ENCODE results near the gene CDKN1B.

CDKN1B gene

DNA sequence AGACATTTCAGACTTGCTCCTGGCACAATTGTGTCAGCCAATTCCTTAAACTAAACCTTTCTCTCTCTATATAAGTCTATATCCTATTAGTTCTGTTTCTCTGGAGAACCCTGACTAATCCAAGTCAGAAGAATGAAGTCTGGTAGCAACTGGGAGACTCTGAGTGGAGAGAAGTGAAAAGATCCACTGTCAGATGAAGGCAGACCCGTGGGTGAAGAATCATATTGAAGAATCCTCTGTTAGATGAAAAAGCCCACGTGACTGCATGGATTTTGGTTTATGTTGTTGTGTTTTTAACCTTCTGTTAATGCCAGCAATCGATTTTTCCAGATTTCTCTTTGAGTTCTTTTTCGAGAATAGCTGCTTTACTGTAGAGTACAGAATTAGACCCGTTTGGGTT lies 38.8 kb downstream of the CDKN1B start:
- Histone ChIP-seq H3K9me3 (replicated peaks in 1 of 11) (no peaks in the 10 kb centered on the region), H3K36me3 (peaks cover 0 to 33% (median 22%) of the 10 kb centered on the region in 11 experiments; a peak in 14 of 22 replicates), H3K4me2 (no peak overlapping the region), H3K27me3 (no peaks in the 10 kb centered on the region), H4K20me1 (no peaks in the 10 kb centered on the region; a peak in 1 of 22 replicates), H3K27ac (no peak overlapping the region), H3K4me3 (no peak overlapping the region), H3K4me1 (peaks cover 0 to 24% (median 12%) of the 10 kb centered on the region in 10 experiments; a peak in 12 of 20 replicates), H3K9ac (no peak overlapping the region)
- no peak for TF ChIP-seq Cebpa-rat (IDR thresholded peaks at IDR 0.05)

DNA sequence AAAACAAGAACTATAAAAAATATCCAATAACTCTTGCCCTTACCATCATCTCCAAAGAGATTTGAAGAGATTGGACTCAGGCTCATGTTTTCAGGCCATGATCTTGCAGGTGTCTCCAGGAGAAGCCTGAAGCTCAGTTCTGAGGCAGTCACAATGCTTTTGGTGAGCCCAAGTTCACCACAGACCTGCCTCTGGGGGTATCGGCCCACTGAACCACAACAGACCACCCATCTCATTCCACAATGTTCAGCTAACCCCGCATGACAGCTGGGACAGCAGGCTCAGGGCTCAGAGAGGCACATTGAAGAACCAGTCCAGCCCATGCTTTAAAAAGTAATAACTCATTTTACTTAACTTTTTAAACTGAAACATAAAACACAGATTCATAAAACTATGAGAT lies 40.0 kb downstream of the CDKN1B start:
- no peaks in the 10 kb centered on the region for H3K27me3 ChIP-seq
- TF ChIP-seq Cebpa-rat (IDR thresholded peaks at IDR 0.05), result no peak
- H4K20me1 ChIP-seq, result no peaks in the 10 kb centered on the region; a peak in 1 of 22 replicates
- H3K27ac ChIP-seq, result no peak overlapping the region
- H3K4me3 ChIP-seq, result no peak overlapping the region
- H3K9me3 ChIP-seq (replicated peaks in 1 of 11), result no peaks in the 10 kb centered on the region
- H3K4me1 ChIP-seq, result peaks cover 0 to 24% (median 12%) of the 10 kb centered on the region in 10 experiments; a peak in 12 of 20 replicates
- 0 out of 22 replicates have a peak overlapping the region, but pooled peaks of 1 of the 11 experiments have one; percentile 4 for H3K9ac ChIP-seq
- peak overlapping the region in 8 of 11 experiments; percentile 5 to 61 (median 42); a peak in 13 of 22 replicates for H3K4me2 ChIP-seq
- H3K36me3 ChIP-seq, result peaks cover 0 to 31% (median 14%) of the 10 kb centered on the region in 11 experiments; a peak in 12 of 22 replicates

DNA sequence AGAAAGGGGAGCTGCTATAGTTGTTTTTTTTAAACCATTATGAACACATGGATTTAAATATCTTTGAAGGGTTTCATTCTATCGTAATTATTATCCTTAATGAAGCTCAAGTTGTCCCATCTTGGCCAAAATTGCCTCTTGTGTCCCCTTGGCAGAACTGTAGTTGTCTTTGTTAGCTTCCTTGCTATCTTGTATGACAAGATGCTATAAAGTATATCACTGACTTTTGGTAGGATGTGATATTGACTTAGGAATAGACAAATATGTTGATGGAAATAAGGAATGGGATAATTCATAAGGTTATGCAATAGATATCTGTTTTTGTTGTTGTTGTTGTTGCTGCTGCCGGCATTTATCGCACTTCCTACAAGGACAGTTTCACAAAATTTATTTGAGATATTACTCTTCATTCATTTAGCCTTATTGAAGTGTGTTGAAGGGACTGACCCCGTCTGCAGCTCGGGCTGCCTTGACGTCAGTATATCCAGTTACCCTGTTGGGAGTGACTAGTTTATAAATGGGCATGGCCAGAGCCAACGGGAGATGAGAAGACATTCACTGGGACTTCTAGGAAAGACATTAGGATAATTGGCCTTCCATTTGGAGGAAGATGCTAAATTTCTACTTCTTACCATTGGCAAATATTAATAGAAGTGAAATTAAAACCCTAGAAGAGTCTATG lies 42.2 kb downstream of the CDKN1B start:
- Histone ChIP-seq H3K4me3 (no peak overlapping the region), H3K9ac (no peak overlapping the region), H3K4me1 (peaks cover 0 to 24% (median 12%) of the 10 kb centered on the region in 10 experiments; a peak in 12 of 20 replicates), H3K9me3 (replicated peaks in 1 of 11) (no peaks in the 10 kb centered on the region), H3K4me2 (no peak overlapping the region), H3K27ac (no peak overlapping the region), H4K20me1 (no peaks in the 10 kb centered on the region; a peak in 1 of 22 replicates), H3K27me3 (no peaks in the 10 kb centered on the region), H3K36me3 (peaks cover 0 to 35% (median 19%) of the 10 kb centered on the region in 11 experiments; a peak in 12 of 22 replicates)
- TF ChIP-seq Cebpa-rat (IDR thresholded peaks at IDR 0.05), result no peak

DNA sequence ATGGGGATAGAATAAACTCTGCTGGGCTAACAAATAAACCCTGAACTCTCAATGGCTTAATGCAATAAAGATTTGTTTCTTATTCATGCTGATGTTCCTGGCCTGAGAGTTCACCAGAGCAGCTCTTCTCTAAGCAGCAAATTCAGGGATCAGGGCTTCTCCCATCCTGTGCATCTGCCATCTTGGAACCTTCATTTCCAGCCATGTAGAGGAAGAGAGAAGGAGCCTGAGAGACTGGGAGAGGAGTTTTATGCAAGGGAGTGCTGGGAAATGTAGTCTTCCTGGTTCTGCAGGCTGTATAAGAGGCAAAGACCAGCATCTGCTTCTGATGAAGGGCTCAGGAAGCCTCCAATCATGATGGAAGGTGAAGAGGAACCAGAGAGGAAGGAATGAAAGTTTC lies 47.7 kb downstream of the CDKN1B start:
- Histone ChIP-seq H3K9me3 (replicated peaks in 1 of 11) (peaks cover 20 to 41% (median 34%) of the 10 kb centered on the region in 11 experiments), H3K4me1 (no peaks in the 10 kb centered on the region; a peak in 1 of 20 replicates), H3K27ac (no peak overlapping the region), H3K27me3 (no peaks in the 10 kb centered on the region), H3K36me3 (peaks cover 0 to 80% (median 64%) of the 10 kb centered on the region in 11 experiments; a peak in 19 of 22 replicates), H3K4me3 (no peak overlapping the region), H4K20me1 (no peaks in the 10 kb centered on the region), H3K9ac (no peak overlapping the region), H3K4me2 (no peak overlapping the region)
- no peak for TF ChIP-seq Cebpa-rat (IDR thresholded peaks at IDR 0.05)

DNA sequence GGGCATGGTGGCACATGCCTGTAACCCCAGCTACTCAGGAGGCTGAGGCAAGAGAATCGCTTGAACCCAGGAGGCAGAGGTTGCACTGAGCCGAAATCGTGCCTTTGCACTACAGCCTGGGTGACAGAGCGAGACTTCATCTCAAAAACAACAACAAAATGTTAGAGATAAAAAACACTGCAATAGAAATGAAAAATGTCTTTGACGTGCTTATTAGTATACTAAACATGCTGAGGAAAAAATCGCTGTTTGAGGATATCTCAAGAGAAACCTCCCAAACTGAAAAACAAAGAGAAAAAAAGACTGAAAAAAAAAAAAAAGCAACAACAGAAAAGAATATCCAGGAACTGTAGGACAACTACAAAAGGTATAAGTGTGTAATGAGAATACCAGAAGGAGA lies 53.1 kb downstream of the CDKN1B start:
- H3K27me3 ChIP-seq, result no peaks in the 10 kb centered on the region
- H3K9ac ChIP-seq, result no peak overlapping the region
- peaks cover 46 to 72% (median 68%) of the 10 kb centered on the region in 11 experiments for H3K9me3 ChIP-seq (replicated peaks in 1 of 11)
- H3K4me2 ChIP-seq, result no peak overlapping the region
- peaks cover 0 to 77% (median 48%) of the 10 kb centered on the region in 11 experiments; a peak in 17 of 22 replicates for H3K36me3 ChIP-seq
- H3K4me3 ChIP-seq, result no peak overlapping the region
- H3K4me1 ChIP-seq, result no peaks in the 10 kb centered on the region
- no peak overlapping the region for H3K27ac ChIP-seq
- no peaks in the 10 kb centered on the region for H4K20me1 ChIP-seq
- TF ChIP-seq Cebpa-rat (IDR thresholded peaks at IDR 0.05), result no peak

Data from BLaER1 treated with 17β-estradiol and CSF1 and Interleukin-3, amounts not matched to agents 10 nM and 100 nM (cell line).